GM10248 (cell line): ENCODE results near the gene NAA16.

Source experiments
- CTCF ChIA-PET: fragments of 300-600 bp; sonication (Branson Sonifier 250); formaldehyde crosslinking; extraction: SDS; loops from one replicate; lab custom pipeline; 2021; ENCODE audit warnings: antibody characterized with exemption; lab: Yijun Ruan, JAX
- POLR2A ChIA-PET: fragments of 350-650 bp; sonication (Branson Sonifier 250); formaldehyde crosslinking; extraction: SDS; loops from one replicate; lab custom pipeline; 2020; ENCODE audit warnings: antibody characterized with exemption; lab: Yijun Ruan, JAX
- DNase-seq: peaks from one replicate; pipeline ENCODE4 v3.0.0; 2012; ENCODE audit errors: extremely low spot score
- TF ChIP-seq, protein P1 (sequence below): IDR thresholded peaks from 2 replicates; pipeline ENCODE4 v1.5.1; 2012; ENCODE audit warnings: mild to moderate bottlenecking, low read depth; ENCODE audit errors: extremely low read depth, missing control alignments, control extremely low read depth

Gene NAA16

DNA sequence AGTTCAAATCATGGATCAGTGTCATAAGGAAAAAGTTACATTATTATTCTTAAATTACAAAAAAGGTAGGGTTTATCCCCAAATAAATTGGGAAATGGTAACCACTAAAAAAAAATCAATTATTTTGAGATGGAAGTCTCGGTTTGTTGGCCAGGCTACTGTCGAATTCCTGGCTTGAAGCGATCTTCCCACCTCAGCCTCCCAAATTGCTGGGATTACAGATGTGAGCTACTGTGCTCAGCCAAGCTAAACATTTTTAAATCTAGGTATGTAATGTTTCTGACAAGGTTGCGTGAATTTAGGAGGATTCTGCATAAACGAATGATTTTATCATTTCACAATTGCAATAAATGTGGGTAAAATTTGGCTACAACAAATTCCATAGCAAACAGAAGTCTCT is 2.0 kb downstream of the NAA16 start:
- ChIA-PET POLR2A (interaction anchor here (0.7 kb wide), 1 partner anchor 115 kb away, joined by 3 read pairs; no protein-coding TSS in a partner anchor), CTCF (interaction anchor here (1.2 to 1.3 kb wide), 2 partner anchors 19 to 46 kb away, joined by 3 to 4 read pairs; no protein-coding TSS in a partner anchor)
- TF ChIP-seq, protein P1, sequence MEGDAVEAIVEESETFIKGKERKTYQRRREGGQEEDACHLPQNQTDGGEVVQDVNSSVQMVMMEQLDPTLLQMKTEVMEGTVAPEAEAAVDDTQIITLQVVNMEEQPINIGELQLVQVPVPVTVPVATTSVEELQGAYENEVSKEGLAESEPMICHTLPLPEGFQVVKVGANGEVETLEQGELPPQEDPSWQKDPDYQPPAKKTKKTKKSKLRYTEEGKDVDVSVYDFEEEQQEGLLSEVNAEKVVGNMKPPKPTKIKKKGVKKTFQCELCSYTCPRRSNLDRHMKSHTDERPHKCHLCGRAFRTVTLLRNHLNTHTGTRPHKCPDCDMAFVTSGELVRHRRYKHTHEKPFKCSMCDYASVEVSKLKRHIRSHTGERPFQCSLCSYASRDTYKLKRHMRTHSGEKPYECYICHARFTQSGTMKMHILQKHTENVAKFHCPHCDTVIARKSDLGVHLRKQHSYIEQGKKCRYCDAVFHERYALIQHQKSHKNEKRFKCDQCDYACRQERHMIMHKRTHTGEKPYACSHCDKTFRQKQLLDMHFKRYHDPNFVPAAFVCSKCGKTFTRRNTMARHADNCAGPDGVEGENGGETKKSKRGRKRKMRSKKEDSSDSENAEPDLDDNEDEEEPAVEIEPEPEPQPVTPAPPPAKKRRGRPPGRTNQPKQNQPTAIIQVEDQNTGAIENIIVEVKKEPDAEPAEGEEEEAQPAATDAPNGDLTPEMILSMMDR = no peak
- no peak for DNase-seq

DNA sequence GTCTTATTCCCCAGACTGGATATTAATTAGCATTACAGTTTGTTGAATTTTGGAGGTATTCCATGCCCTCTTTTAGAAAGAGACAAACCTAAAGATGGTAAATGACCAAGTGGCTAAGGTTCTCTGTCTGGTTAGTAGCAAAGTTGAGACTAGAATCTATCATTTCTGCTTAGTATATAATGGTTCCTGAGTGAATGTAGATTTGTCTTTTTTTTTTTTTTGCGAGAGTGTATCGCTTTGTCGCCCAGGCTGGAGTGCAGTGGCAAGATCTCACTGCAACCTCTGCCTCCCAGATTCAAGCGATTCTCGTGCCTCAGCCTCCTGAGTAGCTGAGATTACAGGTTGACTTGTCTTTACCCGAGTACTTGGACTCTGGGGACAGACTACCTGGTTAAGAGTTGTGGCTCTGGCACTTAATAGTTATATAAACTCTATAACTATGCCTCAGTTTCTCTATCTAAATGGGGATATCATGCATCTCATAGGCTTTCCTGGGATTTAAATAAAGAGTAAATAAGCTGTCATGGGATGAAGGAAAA is 2.7 kb downstream of the NAA16 start:
- DNase-seq = no peak
- CTCF ChIA-PET = interaction anchor here (1.3 kb wide), 1 partner anchor 18 kb away, joined by 3 read pairs; no protein-coding TSS in a partner anchor
- TF ChIP-seq, protein P1 = no peak
- POLR2A ChIA-PET = interaction anchor here (0.7 kb wide), 1 partner anchor 116 kb away, joined by 3 read pairs; no protein-coding TSS in a partner anchor

DNA sequence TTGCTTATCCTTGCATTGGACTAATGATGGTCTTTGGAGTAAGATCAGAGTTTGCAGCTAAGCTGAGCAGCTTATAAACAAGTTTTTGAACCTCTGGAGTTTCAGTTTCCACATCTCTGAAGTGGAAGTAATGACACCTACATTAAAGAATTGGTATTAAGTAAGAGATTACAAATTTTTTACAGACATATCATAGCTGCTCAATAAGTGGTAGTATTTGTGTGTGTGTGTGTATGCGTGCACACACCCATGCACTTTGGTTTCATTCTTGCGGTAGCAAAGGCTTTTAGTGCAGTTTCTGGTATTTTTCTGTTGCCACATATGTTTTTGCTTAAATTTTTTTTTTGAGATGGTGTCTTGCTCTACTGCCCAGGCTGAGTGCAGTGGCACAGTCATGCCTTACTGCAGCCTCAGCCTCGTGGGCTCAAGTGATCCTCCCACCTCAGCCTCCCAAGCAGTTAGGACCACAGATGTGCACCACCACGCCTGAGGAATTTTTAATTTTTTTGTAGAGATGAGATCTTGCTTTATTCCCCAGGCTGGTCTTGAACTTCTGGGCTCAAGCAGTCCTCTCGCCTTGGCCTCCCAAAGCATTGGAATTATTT is 4.5 kb downstream of the NAA16 start:
- POLR2A ChIA-PET = no interaction called here
- TF ChIP-seq, protein P1 = no peak
- no peak for DNase-seq
- CTCF ChIA-PET = interaction anchor here (1.2 kb wide), 2 partner anchors 8 to 16 kb away, joined by 3 read pairs; no protein-coding TSS in a partner anchor

DNA sequence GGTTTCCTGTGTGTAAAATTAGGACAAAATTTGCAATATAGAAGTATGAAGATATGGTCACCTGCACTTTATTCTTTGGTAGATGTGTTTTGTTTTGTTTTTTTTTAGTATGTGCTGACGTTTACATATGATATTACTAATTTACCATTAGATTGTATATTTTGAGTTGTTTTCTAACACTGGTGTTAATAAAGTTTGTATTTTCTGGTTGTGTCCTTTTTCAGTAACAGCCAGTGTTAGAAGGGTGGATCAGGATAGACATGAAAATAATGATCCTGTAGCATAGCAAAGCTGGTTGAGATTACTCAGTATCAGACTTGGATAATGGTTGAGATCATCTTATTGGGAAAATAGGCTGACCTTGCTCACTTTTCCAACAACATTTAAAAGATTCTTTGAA is 6.2 kb downstream of the NAA16 start:
- ChIA-PET POLR2A (no interaction called here), CTCF (interaction anchor here (1.0 kb wide), 1 partner anchor 19 kb away, joined by 4 read pairs; no protein-coding TSS in a partner anchor)
- no peak for DNase-seq
- TF ChIP-seq, protein P1 = no peak

DNA sequence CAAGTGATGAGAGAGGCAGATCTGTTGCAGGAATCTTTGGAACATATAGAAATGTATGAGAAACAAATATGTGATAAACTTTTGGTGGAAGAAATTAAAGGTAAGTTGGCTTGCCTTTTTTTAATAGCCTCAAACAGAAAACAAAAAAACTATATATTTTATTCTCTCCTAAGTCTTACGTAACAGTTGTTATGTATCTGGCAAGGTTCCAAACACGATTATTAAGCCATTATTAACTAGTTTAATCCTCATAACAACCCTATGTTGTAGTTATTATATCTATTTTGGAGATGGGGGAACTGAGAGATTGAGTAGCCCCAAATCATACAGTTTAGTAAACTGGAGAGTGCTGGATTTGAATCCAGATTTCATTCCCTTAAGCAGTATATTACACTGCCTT is 14.7 kb downstream of the NAA16 start:
- ChIA-PET POLR2A (no interaction called here), CTCF (interaction anchor here (0.8 kb wide), 1 partner anchor 12 kb away, joined by 3 read pairs; no protein-coding TSS in a partner anchor)
- no peak for DNase-seq
- TF ChIP-seq, protein P1 = no peak

DNA sequence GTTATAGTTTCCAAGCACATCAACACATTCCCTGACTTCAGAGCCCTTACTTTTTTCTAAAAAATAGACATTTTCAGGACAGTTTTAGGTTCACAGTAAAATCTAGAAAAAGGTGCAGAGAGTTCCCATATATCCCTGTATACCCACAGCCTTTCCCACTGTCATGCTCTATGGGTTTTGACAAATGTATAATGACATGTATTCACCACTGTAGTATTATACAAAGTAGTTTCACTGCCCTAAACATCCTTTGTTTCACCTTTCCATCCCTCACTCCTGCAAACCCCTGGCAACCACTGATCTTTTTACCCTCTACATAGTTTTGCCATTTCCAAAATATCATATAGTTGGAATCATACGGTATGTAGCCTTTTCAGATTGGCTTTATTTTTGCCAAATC is 15.6 kb downstream of the NAA16 start:
- no peak for DNase-seq
- TF ChIP-seq, protein P1 = no peak
- POLR2A ChIA-PET = no interaction called here
- CTCF ChIA-PET = interaction anchor here (0.8 kb wide), 1 partner anchor 11 kb away, joined by 3 read pairs; no protein-coding TSS in a partner anchor
